Ectodermal cell (in vitro differentiated cells): ENCODE measurements around the gene KRTAP5-10.
"Not testable (repeated sequence)": the region's sequence is repeated elsewhere in the genome, so short reads cannot be mapped to it uniquely, and the experiment has no call there.

Source experiments
- H3K27ac ChIP-seq: 2 replicates; pipeline ENCODE4 v1.7.0; 2013; ENCODE audit warnings: mild to moderate bottlenecking, low read depth, low read length; ENCODE audit not compliant: insufficient read depth, poor library complexity, severe bottlenecking
- H3K27me3 ChIP-seq: 2 replicates; pipeline ENCODE4 v1.7.0; 2013; ENCODE audit warnings: mild to moderate bottlenecking, low read length; ENCODE audit not compliant: insufficient read depth, control insufficient read depth, poor library complexity, severe bottlenecking
- H3K36me3 ChIP-seq: one replicate; pipeline ENCODE4 v1.7.0; 2013; ENCODE audit warnings: low read length; ENCODE audit not compliant: control insufficient read depth, insufficient read depth
- H3K4me1 ChIP-seq: one replicate; pipeline ENCODE4 v1.7.0; 2013; ENCODE audit warnings: low read length; ENCODE audit not compliant: control insufficient read depth, insufficient read depth
- H3K4me3 ChIP-seq: 2 replicates; pipeline ENCODE4 v1.7.0; 2013; ENCODE audit warnings: low read depth, low read length, control low read depth; ENCODE audit not compliant: insufficient read depth
- H3K9me3 ChIP-seq: 2 replicates; pipeline ENCODE4 v1.7.0; 2013; ENCODE audit warnings: mild to moderate bottlenecking, low read length, moderate library complexity; ENCODE audit not compliant: control insufficient read depth
- WGBS, 2 experiments: methylation state at CpG; one replicate each; pipeline ENCODE4 v1.1.7; 2013; ENCODE audit warnings: missing lambda C conversion rate in 2 of 2; 5-methylcytosine and 5-hydroxymethylcytosine counted together

The KRTAP5-10 gene

DNA sequence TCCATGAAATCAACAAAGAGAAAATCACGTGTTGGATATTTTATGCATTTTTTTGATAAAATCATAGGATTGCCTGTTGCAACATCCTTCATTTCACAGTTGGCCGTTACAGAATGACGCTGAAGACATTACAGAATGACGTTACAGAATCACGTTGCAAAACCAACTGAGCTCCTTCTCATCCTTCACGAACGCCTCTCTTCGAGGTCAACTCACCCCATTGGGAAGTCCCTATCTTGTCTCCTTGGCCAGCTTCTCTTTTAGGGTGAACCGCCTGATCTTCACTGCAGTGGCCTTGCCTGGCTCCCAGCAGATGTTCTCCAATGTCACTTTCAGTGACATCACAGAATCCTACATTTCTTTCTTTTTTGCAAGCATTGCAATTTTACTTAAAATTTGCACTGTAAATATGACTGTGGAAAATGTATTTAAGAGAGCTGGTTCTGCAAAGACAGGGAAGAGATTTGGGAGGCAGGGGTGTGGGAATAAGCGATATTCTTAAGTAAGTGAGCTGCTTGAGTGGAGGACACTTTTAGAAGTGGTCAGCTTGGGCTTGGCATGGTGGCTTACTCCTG, 33.2 kb upstream of the KRTAP5-10 start:
- 82 to 87% methylated on average over 10 of the region's 10 CpGs for WGBS, 2 experiments
- H3K9me3 ChIP-seq: no peaks in the 10 kb centered on the region
- H3K4me3 ChIP-seq: no peak overlapping the region
- H3K4me1 ChIP-seq: no peaks in the 10 kb centered on the region
- no peak overlapping the region for H3K27ac ChIP-seq
- H3K27me3 ChIP-seq: no peaks in the 10 kb centered on the region
- no peaks in the 10 kb centered on the region for H3K36me3 ChIP-seq

DNA sequence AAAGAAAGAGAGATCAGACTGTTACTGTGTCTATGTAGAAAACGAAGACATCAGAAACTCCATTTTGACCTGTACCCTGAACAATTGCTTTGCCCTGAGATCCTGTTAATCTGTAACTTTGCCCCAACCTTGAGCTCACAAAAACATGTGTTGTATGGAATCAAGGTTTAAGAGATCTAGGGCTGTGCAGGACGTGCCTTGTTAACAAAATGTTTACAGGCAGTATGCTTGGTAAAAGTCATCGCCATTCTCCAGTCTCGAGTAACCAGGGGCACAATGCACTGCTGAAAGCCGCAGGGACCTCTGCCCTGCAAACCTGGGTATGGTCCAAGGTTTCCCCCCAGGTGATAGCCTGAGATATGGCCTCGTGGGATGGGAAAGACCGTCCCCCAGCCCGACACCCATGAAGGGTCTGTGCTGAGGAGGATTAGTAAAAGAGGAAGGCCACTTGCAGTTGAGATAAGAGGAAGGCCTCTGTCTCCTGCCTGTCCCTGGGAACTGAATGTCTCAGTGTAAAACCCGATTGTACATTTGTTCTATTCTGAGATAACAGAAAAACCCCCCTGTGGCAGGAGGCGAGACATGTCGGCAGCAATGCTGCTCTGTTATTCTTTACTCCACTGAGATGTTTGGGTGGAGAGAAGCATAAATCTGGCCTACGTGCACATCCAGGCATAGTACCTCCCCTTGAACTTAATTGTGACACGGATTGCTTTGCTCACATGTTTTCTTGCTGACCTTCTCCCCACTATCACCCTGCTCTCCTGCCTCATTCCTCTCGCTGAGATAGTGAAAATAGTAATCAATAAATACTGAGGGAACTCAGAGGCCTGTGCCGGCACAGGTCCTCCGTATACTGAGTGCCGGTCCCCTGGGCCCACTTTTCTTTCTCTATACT, 30.4 kb upstream of the KRTAP5-10 start:
- H3K4me3 ChIP-seq, H3K9me3 ChIP-seq, H3K4me1 ChIP-seq, H3K27ac ChIP-seq, H3K27me3 ChIP-seq, H3K36me3 ChIP-seq: not testable (repeated sequence)
- WGBS, 2 experiments: 91% methylated on average over 17 of the region's 17 CpGs

- no peaks in the 10 kb centered on the region for H3K4me1 ChIP-seq
- no peak overlapping the region for H3K27ac ChIP-seq
- H3K27me3 ChIP-seq: no peaks in the 10 kb centered on the region
- H3K36me3 ChIP-seq: no peaks in the 10 kb centered on the region
- no peak overlapping the region for H3K4me3 ChIP-seq
- WGBS, 2 experiments: 91 to 94% methylated on average over 9 of the region's 9 CpGs
- H3K9me3 ChIP-seq: no peaks in the 10 kb centered on the region
Measured at GRCh38 chr11:71535825-71536224, 29.5 kb upstream of the KRTAP5-10 start.

- Histone ChIP-seq H3K9me3 (no peaks in the 10 kb centered on the region), H3K4me1 (no peaks in the 10 kb centered on the region), H3K36me3 (no peaks in the 10 kb centered on the region), H3K4me3 (no peak overlapping the region), H3K27me3 (no peaks in the 10 kb centered on the region), H3K27ac (no peak overlapping the region)
- 93% methylated on average over 8 to 9 of the region's 9 CpGs for WGBS, 2 experiments
Measured at GRCh38 chr11:71537537-71537936, 27.8 kb upstream of the KRTAP5-10 start.

DNA sequence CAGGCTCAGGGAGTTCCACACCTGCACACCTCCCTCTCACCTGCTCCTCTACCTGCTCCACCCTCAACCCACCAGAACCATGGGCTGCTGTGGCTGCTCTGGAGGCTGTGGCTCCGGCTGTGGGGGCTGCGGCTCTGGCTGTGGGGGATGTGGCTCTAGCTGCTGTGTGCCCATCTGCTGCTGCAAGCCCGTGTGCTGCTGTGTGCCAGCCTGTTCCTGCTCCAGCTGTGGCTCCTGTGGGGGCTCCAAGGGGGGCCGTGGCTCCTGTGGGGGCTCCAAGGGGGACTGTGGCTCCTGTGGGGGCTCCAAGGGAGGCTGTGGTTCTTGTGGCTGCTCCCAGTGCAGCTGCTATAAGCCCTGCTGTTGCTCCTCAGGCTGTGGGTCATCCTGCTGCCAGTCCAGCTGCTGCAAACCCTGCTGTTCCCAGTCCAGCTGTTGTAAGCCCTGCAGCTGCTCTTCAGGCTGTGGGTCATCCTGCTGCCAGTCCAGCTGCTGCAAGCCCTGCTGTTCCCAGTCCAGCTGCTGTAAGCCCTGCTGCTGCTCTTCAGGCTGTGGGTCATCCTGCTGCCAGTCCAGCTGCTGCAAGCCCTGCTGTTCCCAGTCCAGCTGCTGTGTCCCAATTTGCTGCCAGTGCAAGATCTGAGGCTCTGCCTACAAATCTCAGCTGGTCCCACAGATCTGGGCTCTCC, 27.2 kb upstream of the KRTAP5-10 start, which contains the start of gene KRTAP5-8:
Gene KRTAP5-8, plus strand, starts transcription at position 49 of the 689 bp plus-strand sequence. Its CDS starts 31 bp downstream, at position 80.
- WGBS, 2 experiments: 84 to 86% methylated on average over 4 of the region's 4 CpGs
- H3K4me1 ChIP-seq, H3K36me3 ChIP-seq, H3K27ac ChIP-seq, H3K4me3 ChIP-seq, H3K27me3 ChIP-seq, H3K9me3 ChIP-seq: not testable (repeated sequence)

DNA sequence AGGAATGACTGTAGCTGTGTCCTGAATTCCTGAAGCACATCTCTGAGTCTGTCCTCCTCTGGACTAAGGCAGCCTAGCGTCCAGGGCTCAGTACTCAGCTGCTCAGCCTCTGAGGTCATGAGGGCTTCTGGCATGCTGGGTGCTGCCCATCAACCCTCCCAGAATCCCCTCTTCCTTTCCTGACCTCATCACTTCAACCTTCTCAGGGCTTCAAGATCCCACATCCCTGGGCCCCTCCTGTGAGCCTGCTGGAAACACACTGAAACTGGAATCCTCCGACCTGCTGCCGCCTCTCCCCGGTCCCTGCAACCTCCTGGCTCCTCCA, 26.7 kb upstream of the KRTAP5-10 start:
- H3K9me3 ChIP-seq: no peaks in the 10 kb centered on the region
- no peaks in the 10 kb centered on the region for H3K27me3 ChIP-seq
- 84 to 86% methylated on average over 4 of the region's 4 CpGs for WGBS, 2 experiments
- no peak overlapping the region for H3K27ac ChIP-seq
- no peaks in the 10 kb centered on the region for H3K36me3 ChIP-seq
- no peak overlapping the region for H3K4me3 ChIP-seq
- no peaks in the 10 kb centered on the region for H3K4me1 ChIP-seq

DNA sequence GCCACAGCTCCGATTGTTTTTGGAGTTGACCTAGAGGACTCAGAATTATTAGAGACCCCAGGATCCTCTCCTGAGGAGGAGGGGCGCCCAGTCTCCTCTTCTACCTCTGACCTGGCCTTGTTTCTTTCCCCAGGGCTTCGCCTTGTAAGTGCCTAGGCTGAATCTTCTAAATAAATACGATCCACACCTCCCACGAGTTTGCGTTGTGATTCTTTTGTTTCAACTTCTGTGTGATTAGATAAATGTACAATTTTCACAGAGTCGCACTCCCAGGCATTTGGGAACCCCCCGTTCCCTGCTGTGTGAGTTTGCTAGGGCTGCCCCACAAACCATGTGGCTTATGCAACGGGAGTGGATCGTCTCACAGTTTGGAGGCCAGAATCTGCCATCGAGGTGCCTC, 26.3 kb upstream of the KRTAP5-10 start:
- Histone ChIP-seq H3K27me3 (no peaks in the 10 kb centered on the region), H3K27ac (no peak overlapping the region), H3K4me1 (no peaks in the 10 kb centered on the region), H3K9me3 (no peaks in the 10 kb centered on the region), H3K36me3 (no peaks in the 10 kb centered on the region), H3K4me3 (no peak overlapping the region)
- WGBS, 2 experiments: 94 to 96% methylated on average over 11 of the region's 11 CpGs

- H3K27ac ChIP-seq, H3K4me1 ChIP-seq, H3K9me3 ChIP-seq, H3K36me3 ChIP-seq, H3K4me3 ChIP-seq, H3K27me3 ChIP-seq: not testable (repeated sequence)
- WGBS, 2 experiments: 96 to 97% methylated on average over 11 of the region's 11 CpGs
Measured at GRCh38 chr11:71539971-71540370, 25.4 kb upstream of the KRTAP5-10 start.

DNA sequence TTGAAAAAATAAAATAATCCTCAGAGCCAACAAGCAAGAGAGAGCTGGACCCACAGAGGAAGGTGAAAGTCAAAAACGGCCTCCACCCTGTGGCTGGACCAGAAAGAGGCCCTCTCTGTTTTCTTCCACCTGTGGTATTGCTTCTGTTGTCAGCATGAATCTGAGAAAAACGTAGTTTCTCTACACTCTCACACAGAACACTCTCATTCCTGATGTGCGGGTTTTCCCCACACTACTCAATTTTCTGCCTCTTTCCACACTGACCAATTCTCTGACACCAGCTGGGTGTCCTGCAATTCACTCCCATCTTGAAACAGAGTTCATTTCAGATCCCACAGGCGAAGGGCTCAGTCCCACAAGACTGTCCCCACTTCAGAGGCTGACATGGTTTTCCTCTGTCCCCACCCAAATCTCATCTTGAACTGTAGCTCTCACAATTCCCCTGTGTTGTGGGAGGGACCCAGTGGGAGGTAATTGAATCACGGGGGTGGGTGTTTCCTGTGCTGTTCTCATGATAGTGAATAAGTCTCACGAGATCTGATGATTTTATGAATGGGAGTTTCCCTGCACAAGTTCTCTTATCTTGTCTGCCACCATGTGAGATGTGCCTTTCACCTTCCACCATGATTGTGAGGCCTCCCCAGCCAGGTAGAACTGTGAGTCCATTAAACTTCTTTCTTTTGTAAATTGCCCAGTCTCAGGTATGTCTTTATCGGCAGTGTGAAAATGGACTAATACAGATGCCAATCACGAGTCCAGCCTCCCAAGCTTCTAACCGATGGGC, 24.6 kb upstream of the KRTAP5-10 start:
- H3K4me1 ChIP-seq, H3K27ac ChIP-seq, H3K9me3 ChIP-seq, H3K4me3 ChIP-seq, H3K36me3 ChIP-seq, H3K27me3 ChIP-seq: not testable (repeated sequence)
- WGBS, 2 experiments: 90 to 95% methylated on average over 9 of the region's 9 CpGs

- H3K4me1 ChIP-seq: no peaks in the 10 kb centered on the region
- H3K9me3 ChIP-seq: no peaks in the 10 kb centered on the region
- H3K4me3 ChIP-seq: no peak overlapping the region
- 90 to 95% methylated on average over 7 of the region's 7 CpGs for WGBS, 2 experiments
- H3K36me3 ChIP-seq: no peaks in the 10 kb centered on the region
- no peak overlapping the region for H3K27ac ChIP-seq
- H3K27me3 ChIP-seq: no peaks in the 10 kb centered on the region
Measured at GRCh38 chr11:71542382-71542781, 23.0 kb upstream of the KRTAP5-10 start.
